ENCODE results near the gene NOL6. TPM values are rescaled to one million over a fixed set of nuclear protein-coding genes. Genes with fewer than 3 reads are reported as not detected.
"Not testable (repeated sequence)": the region's sequence is repeated elsewhere in the genome, so short reads cannot be mapped to it uniquely, and the experiment has no call there.

Gene NOL6
- total and polyA plus RNA-seq, 9 donors, result 16.8 to 30.0 (median 22.8) TPM

GRCh38 chr9:33435821-33436277 lies 37.9 kb downstream of the NOL6 start:
- DNase-seq, result no peak
- H3K4me3 ChIP-seq (ENCODE audit: low read length), result no peak overlapping the region
- H3K27ac ChIP-seq (ENCODE audit: low read length), result no peak overlapping the region
- H3K27me3 ChIP-seq (ENCODE audit: control insufficient read depth, insufficient read depth, low read length), result no peaks in the 10 kb centered on the region
- H3K36me3 ChIP-seq (ENCODE audit: control insufficient read depth, insufficient read depth, low read length), result no peaks in the 10 kb centered on the region
- peaks cover 34% of the 10 kb centered on the region for H3K4me1 ChIP-seq (ENCODE audit: control insufficient read depth, insufficient read depth, low read length)
- WGBS (ENCODE audit: insufficient coverage), result 40% methylated on average over 6 of the region's 8 CpGs
- no peaks in the 10 kb centered on the region for H3K9me3 ChIP-seq (replicated peaks; ENCODE audit: control insufficient read depth, low read depth, low read length)

GRCh38 chr9:33434317-33435105 lies 39.2 kb downstream of the NOL6 start:
- Histone ChIP-seq H3K9me3 (replicated peaks; ENCODE audit: control insufficient read depth, low read depth, low read length) (no peaks in the 10 kb centered on the region), H3K4me3 (ENCODE audit: low read length) (no peak overlapping the region), H3K4me1 (ENCODE audit: control insufficient read depth, insufficient read depth, low read length) (peaks cover 28% of the 10 kb centered on the region), H3K36me3 (ENCODE audit: control insufficient read depth, insufficient read depth, low read length) (no peaks in the 10 kb centered on the region), H3K27ac (ENCODE audit: low read length) (no peak overlapping the region), H3K27me3 (ENCODE audit: control insufficient read depth, insufficient read depth, low read length) (no peaks in the 10 kb centered on the region)
- WGBS (ENCODE audit: insufficient coverage), result 61% methylated on average over 13 of the region's 16 CpGs
- no peak for DNase-seq

- no peak overlapping the region for H3K27ac ChIP-seq (ENCODE audit: low read length)
- H3K9me3 ChIP-seq (replicated peaks; ENCODE audit: control insufficient read depth, low read depth, low read length), result no peaks in the 10 kb centered on the region
- peaks cover 27% of the 10 kb centered on the region for H3K4me1 ChIP-seq (ENCODE audit: control insufficient read depth, insufficient read depth, low read length)
- H3K27me3 ChIP-seq (ENCODE audit: control insufficient read depth, insufficient read depth, low read length), result no peaks in the 10 kb centered on the region
- WGBS (ENCODE audit: insufficient coverage), result 78% methylated on average over 5 of the region's 8 CpGs
- DNase-seq, result no peak
- H3K4me3 ChIP-seq (ENCODE audit: low read length), result no peak overlapping the region
- H3K36me3 ChIP-seq (ENCODE audit: control insufficient read depth, insufficient read depth, low read length), result no peaks in the 10 kb centered on the region
Measured at GRCh38 chr9:33433871-33434270, 39.9 kb downstream of the NOL6 start.

- WGBS (ENCODE audit: insufficient coverage), result 80% methylated on average over 1 of the region's 2 CpGs
- no peaks in the 10 kb centered on the region for H3K36me3 ChIP-seq (ENCODE audit: control insufficient read depth, insufficient read depth, low read length)
- no peak overlapping the region for H3K4me3 ChIP-seq (ENCODE audit: low read length)
- H3K9me3 ChIP-seq (replicated peaks; ENCODE audit: control insufficient read depth, low read depth, low read length), result no peaks in the 10 kb centered on the region
- H3K4me1 ChIP-seq (ENCODE audit: control insufficient read depth, insufficient read depth, low read length), result peaks cover 23% of the 10 kb centered on the region
- H3K27ac ChIP-seq (ENCODE audit: low read length), result no peak overlapping the region
- no peaks in the 10 kb centered on the region for H3K27me3 ChIP-seq (ENCODE audit: control insufficient read depth, insufficient read depth, low read length)
- no peak for DNase-seq
Measured at GRCh38 chr9:33431420-33431819, 42.3 kb downstream of the NOL6 start.

- peaks cover 18% of the 10 kb centered on the region for H3K4me1 ChIP-seq (ENCODE audit: control insufficient read depth, insufficient read depth, low read length)
Measured at GRCh38 chr9:33430942-33431341, 42.8 kb downstream of the NOL6 start.

GRCh38 chr9:33429256-33429985 lies 44.3 kb downstream of the NOL6 start:
- Histone ChIP-seq H3K27ac (ENCODE audit: low read length) (no peak overlapping the region), H3K27me3 (ENCODE audit: control insufficient read depth, insufficient read depth, low read length) (no peaks in the 10 kb centered on the region), H3K36me3 (ENCODE audit: control insufficient read depth, insufficient read depth, low read length) (no peaks in the 10 kb centered on the region), H3K4me1 (ENCODE audit: control insufficient read depth, insufficient read depth, low read length) (peaks cover 3% of the 10 kb centered on the region), H3K9me3 (replicated peaks; ENCODE audit: control insufficient read depth, low read depth, low read length) (no peaks in the 10 kb centered on the region), H3K4me3 (ENCODE audit: low read length) (no peak overlapping the region)
- no peak for DNase-seq
- no CpG with 5 or more reads among the region's 3 CpGs for WGBS (ENCODE audit: insufficient coverage)

More at GRCh38 chr9:33430942-33431341, 42.8 kb downstream of the NOL6 start:
- WGBS (ENCODE audit: insufficient coverage), result no CpG with 5 or more reads among the region's 1 CpG
- Histone ChIP-seq H3K4me3 (ENCODE audit: low read length) (no peak overlapping the region), H3K36me3 (ENCODE audit: control insufficient read depth, insufficient read depth, low read length) (no peaks in the 10 kb centered on the region), H3K9me3 (replicated peaks; ENCODE audit: control insufficient read depth, low read depth, low read length) (no peaks in the 10 kb centered on the region), H3K27me3 (ENCODE audit: control insufficient read depth, insufficient read depth, low read length) (no peaks in the 10 kb centered on the region), H3K27ac (ENCODE audit: low read length) (no peak overlapping the region)
- no peak for DNase-seq

- 90% methylated on average over 7 of the region's 7 CpGs for WGBS (ENCODE audit: insufficient coverage)
- Histone ChIP-seq H3K4me3 (ENCODE audit: low read length) (no peak overlapping the region), H3K27ac (ENCODE audit: low read length) (no peak overlapping the region), H3K36me3 (ENCODE audit: control insufficient read depth, insufficient read depth, low read length) (no peaks in the 10 kb centered on the region), H3K9me3 (replicated peaks; ENCODE audit: control insufficient read depth, low read depth, low read length) (no peaks in the 10 kb centered on the region), H3K4me1 (ENCODE audit: control insufficient read depth, insufficient read depth, low read length) (no peaks in the 10 kb centered on the region), H3K27me3 (ENCODE audit: control insufficient read depth, insufficient read depth, low read length) (no peaks in the 10 kb centered on the region)
- DNase-seq, result no peak
Measured at GRCh38 chr9:33426843-33427293, 46.9 kb downstream of the NOL6 start.

GRCh38 chr9:33425128-33425533 lies 48.6 kb downstream of the NOL6 start:
- DNase-seq, result no peak
- WGBS (ENCODE audit: insufficient coverage), result 100% methylated on average over 1 of the region's 4 CpGs
- no peaks in the 10 kb centered on the region for H3K36me3 ChIP-seq (ENCODE audit: control insufficient read depth, insufficient read depth, low read length)
- no peak overlapping the region for H3K27ac ChIP-seq (ENCODE audit: low read length)
- H3K9me3 ChIP-seq (replicated peaks; ENCODE audit: control insufficient read depth, low read depth, low read length), result no peaks in the 10 kb centered on the region
- no peak overlapping the region for H3K4me3 ChIP-seq (ENCODE audit: low read length)
- no peaks in the 10 kb centered on the region for H3K27me3 ChIP-seq (ENCODE audit: control insufficient read depth, insufficient read depth, low read length)
- H3K4me1 ChIP-seq (ENCODE audit: control insufficient read depth, insufficient read depth, low read length), result no peaks in the 10 kb centered on the region

GRCh38 chr9:33424492-33424891 lies 49.2 kb downstream of the NOL6 start:
- not testable (repeated sequence) for DNase-seq; H3K4me3 ChIP-seq (ENCODE audit: low read length); H3K36me3 ChIP-seq (ENCODE audit: control insufficient read depth, insufficient read depth, low read length); H3K4me1 ChIP-seq (ENCODE audit: control insufficient read depth, insufficient read depth, low read length); H3K27me3 ChIP-seq (ENCODE audit: control insufficient read depth, insufficient read depth, low read length); H3K27ac ChIP-seq (ENCODE audit: low read length); H3K9me3 ChIP-seq (replicated peaks; ENCODE audit: control insufficient read depth, low read depth, low read length)
- no CpG with 5 or more reads among the region's 6 CpGs for WGBS (ENCODE audit: insufficient coverage)

- not testable (repeated sequence) for H3K9me3 ChIP-seq (replicated peaks; ENCODE audit: control insufficient read depth, low read depth, low read length)
- no CpG with 5 or more reads among the region's 7 CpGs for WGBS (ENCODE audit: insufficient coverage)
Measured at GRCh38 chr9:33424043-33424442, 49.7 kb downstream of the NOL6 start.

More at GRCh38 chr9:33424043-33424442, 49.7 kb downstream of the NOL6 start:
- H3K27me3 ChIP-seq (ENCODE audit: control insufficient read depth, insufficient read depth, low read length); H3K27ac ChIP-seq (ENCODE audit: low read length); H3K4me3 ChIP-seq (ENCODE audit: low read length); H3K4me1 ChIP-seq (ENCODE audit: control insufficient read depth, insufficient read depth, low read length); H3K36me3 ChIP-seq (ENCODE audit: control insufficient read depth, insufficient read depth, low read length); DNase-seq: not testable (repeated sequence)

Data from muscle of leg (tissue), 11 donors.